Melanocyte of skin (primary cell): ENCODE results near the gene FLNB. TPM values are rescaled to one million over a fixed set of nuclear protein-coding genes. Genes with fewer than 3 reads are reported as not detected.

Experiments
- total RNA-seq, 2 donors: library from RNA; depleted of rRNA; stranded (reverse); fragments of >200 nt; gene quantifications; 2 replicates each; pipeline ENCODE4 v1.2.3, GENCODE V29; 2012

The FLNB gene
- total RNA-seq = 10 to 100 TPM; 13.4 to 42.0 TPM

GRCh38 chr3:58008141-58009025 is at the start of gene FLNB:
Gene FLNB, plus strand, starts transcription at chr3:58008422. Its CDS starts 143 bp downstream, at chr3:58008565.

GRCh38 chr3:58210761-58211460 is 202.7 kb downstream of the FLNB start, which contains the start of gene DNASE1L3:
Gene DNASE1L3, minus strand, starts transcription at chr3:58210972. Its CDS starts 66 bp downstream, at chr3:58210906.

Other genes starting within 250 kb of the FLNB start
- not detected for gene DNASE1L3, start 202.6 kb downstream of the FLNB start, total RNA-seq
- 10 to 100 TPM; 56.6 to 64.7 TPM for gene ABHD6, start 229.4 kb downstream of the FLNB start, total RNA-seq